GM23338 (cell line): Measurements from ENCODE around the gene PHRF1. TPM values are rescaled to one million over a fixed set of nuclear protein-coding genes. Genes with fewer than 3 reads are reported as not detected.

Source experiments
- ATAC-seq: fragments of 200-7000 bp; cut with Tn5 transposase; 3 replicates; pipeline ENCODE4 v1.9.1; 2020
- DNase-seq: peaks from one replicate; pipeline ENCODE4 v3.0.0-alpha.2; 2015; ENCODE audit warnings: low spot score
- H2AFZ ChIP-seq: fragments of 200-600 bp; sonication (generic); 2 replicates; pipeline ENCODE4 v1.8.0; 2016; ENCODE audit warnings: antibody characterized with exemption, mild to moderate bottlenecking, moderate library complexity
- H3F3A ChIP-seq: fragments of 200-600 bp; sonication (generic); replicated peaks from 2 replicates; pipeline ENCODE4 v1.8.0; 2017; ENCODE audit warnings: antibody characterized with exemption, mixed run types, low read depth
- H3K27ac ChIP-seq: fragments of 200-600 bp; sonication (generic); 2 replicates; pipeline ENCODE4 v1.6.1; 2016; ENCODE audit warnings: low read depth
- H3K27me3 ChIP-seq: fragments of 200-600 bp; sonication (generic); 2 replicates; pipeline ENCODE4 v1.8.0; 2016; ENCODE audit warnings: mild to moderate bottlenecking, mixed run types, moderate library complexity; ENCODE audit not compliant: insufficient read depth
- H3K36me3 ChIP-seq: fragments of 200-600 bp; sonication (generic); 2 replicates; pipeline ENCODE4 v1.8.0; 2016; ENCODE audit warnings: mild to moderate bottlenecking; ENCODE audit not compliant: insufficient read depth
- H3K4me1 ChIP-seq: fragments of 200-600 bp; sonication (generic); 2 replicates; pipeline ENCODE4 v1.8.0; 2016; ENCODE audit warnings: mild to moderate bottlenecking, moderate library complexity; ENCODE audit not compliant: insufficient read depth
- H3K4me2 ChIP-seq: fragments of 200-600 bp; sonication (generic); 2 replicates; pipeline ENCODE4 v1.7.1; 2017; ENCODE audit warnings: mixed run types
- H3K4me3 ChIP-seq: fragments of 200-600 bp; sonication (generic); 2 replicates; pipeline ENCODE4 v1.6.1; 2016; ENCODE audit warnings: mixed run types
- H3K79me2 ChIP-seq: fragments of 200-600 bp; sonication (generic); replicated peaks from 2 replicates; pipeline ENCODE4 v1.8.0; 2017; ENCODE audit warnings: mild to moderate bottlenecking; ENCODE audit not compliant: insufficient read depth
- H3K9me2 ChIP-seq: fragments of 200-600 bp; sonication (generic); 2 replicates; pipeline ENCODE4 v1.8.0; 2017; ENCODE audit not compliant: insufficient read depth
- H4K20me1 ChIP-seq: fragments of 200-600 bp; sonication (generic); replicated peaks from 2 replicates; pipeline ENCODE4 v1.8.0; 2017; ENCODE audit warnings: mild to moderate bottlenecking; ENCODE audit not compliant: insufficient read depth
- H3K27ac Mint-ChIP-seq: 2 replicates; pipeline ENCODE4 v1.8.0; 2020; ENCODE audit warnings: inconsistent platforms, mild to moderate bottlenecking, moderate library complexity, mixed read lengths
- H3K27me3 Mint-ChIP-seq: 3 replicates; pipeline ENCODE4 v1.8.0; 2022; ENCODE audit warnings: low read depth, mild to moderate bottlenecking, moderate library complexity, mixed read lengths, inconsistent platforms; ENCODE audit not compliant: insufficient read depth, poor library complexity
- H3K36me3 Mint-ChIP-seq: 3 replicates; pipeline ENCODE4 v1.8.0; 2021; ENCODE audit warnings: low read depth, mild to moderate bottlenecking, inconsistent platforms, moderate library complexity, mixed read lengths
- H3K4me1 Mint-ChIP-seq: 3 replicates; pipeline ENCODE4 v1.8.0; 2020; ENCODE audit warnings: mild to moderate bottlenecking, inconsistent platforms, mixed read lengths
- H3K4me3 Mint-ChIP-seq: 3 replicates; pipeline ENCODE4 v1.8.0; 2021; ENCODE audit warnings: moderate library complexity, mild to moderate bottlenecking, inconsistent platforms, mixed read lengths
- H3K9me3 Mint-ChIP-seq: 3 replicates; pipeline ENCODE4 v1.8.0; 2020; ENCODE audit warnings: moderate library complexity, mild to moderate bottlenecking, inconsistent platforms, mixed read lengths
- CREB1 ChIP-seq: fragments of 250-450 bp; sonication (Bioruptor Pico); IDR thresholded peaks from 2 replicates; pipeline ENCODE4 v1.5.0; 2020; ENCODE audit warnings: low read depth, mild to moderate bottlenecking, moderate library complexity
- EZH2phosphoT487 ChIP-seq: fragments of 200-600 bp; sonication (generic); IDR thresholded peaks from one replicate; pipeline ENCODE4 v1.8.1; 2018; ENCODE audit warnings: antibody characterized with exemption; ENCODE audit not compliant: unreplicated experiment
- POLR2AphosphoS5 ChIP-seq: IDR thresholded peaks from 2 replicates; pipeline ENCODE4 v1.6.1; 2016; ENCODE audit warnings: antibody characterized with exemption, low read depth
- REST ChIP-seq: IDR thresholded peaks from one replicate; pipeline ENCODE4 v1.6.1; 2018; ENCODE audit warnings: antibody characterized with exemption; ENCODE audit not compliant: unreplicated experiment
- STAT1 ChIP-seq: IDR thresholded peaks from one replicate; pipeline ENCODE4 v1.6.1; 2016; ENCODE audit warnings: antibody characterized with exemption; ENCODE audit not compliant: unreplicated experiment
- polyA plus RNA-seq: library from polyadenylated mRNA; unstranded; fragments of >200 nt; fragmentation: Nextera tagmentation; extraction: Ambion mirVana; gene quantifications from 2 replicates; pipeline ENCODE4 v1.2.1, GENCODE V29; 2016
- total RNA-seq: library from RNA; depleted of rRNA; stranded (reverse); fragments of >200 nt; shearing (Covaris generic); gene quantifications from 2 replicates; pipeline ENCODE4 v1.2.3, GENCODE V29; 2014
- TF ChIP-seq, protein P1 (sequence below), 2 experiments: fragments of 200-600 bp in 1 of 2; sonication (generic) in 1 of 2; conservative IDR thresholded peaks; 2 replicates each; pipeline versions ENCODE4 v1.5.1 to v1.6.1; 2016 to 2017; ENCODE audit warnings: antibody characterized with exemption in 2 of 2, low read depth in 2 of 2, mild to moderate bottlenecking in 2 of 2, moderate library complexity in 1 of 2

PHRF1 gene
- total and polyA plus RNA-seq, 2 experiments from 2014 or later: 11.0 to 45.9 TPM

DNA sequence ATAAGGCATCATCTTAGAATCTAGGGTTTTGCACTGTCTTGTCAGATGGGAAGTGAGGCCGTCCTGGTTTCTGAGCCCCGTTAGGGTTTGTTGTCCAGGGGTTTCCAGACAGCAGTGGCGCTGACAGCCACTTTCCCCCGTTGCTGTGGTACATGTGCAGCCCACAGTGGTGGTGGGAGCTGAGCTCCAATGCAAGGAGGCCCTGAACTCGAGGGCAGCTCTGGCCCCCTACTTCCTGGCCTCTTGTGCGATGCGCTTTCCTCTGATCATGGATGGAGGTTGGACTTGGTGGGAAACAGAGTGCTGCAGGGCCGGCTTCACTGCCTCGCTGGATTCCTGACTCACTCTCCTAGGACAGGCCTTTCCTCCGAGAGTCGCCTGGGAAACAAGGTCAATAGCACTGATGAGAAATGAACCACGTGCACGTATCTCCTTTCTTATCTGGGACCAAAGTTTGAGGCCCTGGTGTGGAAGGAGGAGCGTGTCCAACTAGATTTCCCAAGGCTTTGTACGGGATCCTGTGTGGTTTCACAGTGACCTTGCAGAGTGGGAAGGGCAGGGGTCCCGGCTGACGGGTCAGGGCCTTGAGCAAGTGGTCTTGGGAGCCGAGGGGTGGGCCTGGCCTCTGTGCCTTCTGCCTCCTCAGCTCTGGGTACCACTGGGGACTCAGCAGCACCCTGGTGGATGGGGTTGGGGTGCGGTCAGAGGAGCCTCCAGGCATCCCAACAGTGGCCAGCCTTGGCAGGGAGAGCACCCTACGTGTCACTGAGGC is 3.7 kb downstream of the PHRF1 start:
- no peak overlapping the region for H3K4me3 Mint-ChIP-seq
- Histone ChIP-seq H3K79me2 (peaks cover 72% of the 10 kb centered on the region), H3K4me1 (peaks cover 10% of the 10 kb centered on the region), H2AFZ (no peak overlapping the region), H3K4me3 (no peak overlapping the region), H3K27me3 (peaks cover 6% of the 10 kb centered on the region), H3K9me2 (no peaks in the 10 kb centered on the region), H4K20me1 (peaks cover 32% of the 10 kb centered on the region), H3K27ac (no peak overlapping the region), H3K4me2 (no peak overlapping the region), H3F3A (peaks cover 11% of the 10 kb centered on the region; the same call in 1 of the 2 replicates), H3K36me3 (peaks cover 10% of the 10 kb centered on the region; the same call in 1 of the 2 replicates)
- peak overlapping the region; percentile 38; the same call in 1 of the 2 replicates for H3K27ac Mint-ChIP-seq
- ATAC-seq (no peak), DNase-seq (no peak)
- peaks cover 18% of the 10 kb centered on the region for H3K36me3 Mint-ChIP-seq
- TF ChIP-seq STAT1 (no peak), CREB1 (CRISPR knock-in tag) (no peak), EZH2phosphoT487 (no peak), REST (no peak)
- H3K9me3 Mint-ChIP-seq: no peaks in the 10 kb centered on the region; the same call in 2 of the 3 replicates
- H3K4me1 Mint-ChIP-seq: peaks cover 15% of the 10 kb centered on the region
- peaks cover 8% of the 10 kb centered on the region for H3K27me3 Mint-ChIP-seq

DNA sequence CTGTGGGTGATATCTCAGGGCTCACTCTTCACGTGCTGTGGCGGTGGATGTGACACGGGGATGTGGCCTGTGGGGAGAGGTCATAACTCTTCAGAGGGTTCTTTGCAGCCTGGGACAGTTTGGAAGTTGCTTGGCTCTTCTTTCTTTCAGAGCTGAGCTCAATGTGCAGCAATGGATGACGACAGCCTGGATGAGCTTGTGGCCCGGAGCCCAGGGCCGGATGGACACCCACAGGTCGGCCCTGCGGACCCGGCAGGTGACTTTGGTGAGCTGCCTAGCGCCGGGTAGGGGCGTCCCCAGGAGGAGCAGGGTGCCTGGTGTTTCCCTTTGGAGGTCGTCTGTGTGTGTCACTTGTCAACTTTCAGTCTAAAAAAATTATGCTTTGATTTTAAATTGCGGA is 5.1 kb downstream of the PHRF1 start:
- H3K4me3 Mint-ChIP-seq: no peak overlapping the region; the same call in 2 of the 3 replicates
- DNase-seq (no peak), ATAC-seq (no peak)
- TF ChIP-seq CREB1 (CRISPR knock-in tag) (no peak), POLR2AphosphoS5 (no peak), REST (no peak)
- TF ChIP-seq, protein P1, sequence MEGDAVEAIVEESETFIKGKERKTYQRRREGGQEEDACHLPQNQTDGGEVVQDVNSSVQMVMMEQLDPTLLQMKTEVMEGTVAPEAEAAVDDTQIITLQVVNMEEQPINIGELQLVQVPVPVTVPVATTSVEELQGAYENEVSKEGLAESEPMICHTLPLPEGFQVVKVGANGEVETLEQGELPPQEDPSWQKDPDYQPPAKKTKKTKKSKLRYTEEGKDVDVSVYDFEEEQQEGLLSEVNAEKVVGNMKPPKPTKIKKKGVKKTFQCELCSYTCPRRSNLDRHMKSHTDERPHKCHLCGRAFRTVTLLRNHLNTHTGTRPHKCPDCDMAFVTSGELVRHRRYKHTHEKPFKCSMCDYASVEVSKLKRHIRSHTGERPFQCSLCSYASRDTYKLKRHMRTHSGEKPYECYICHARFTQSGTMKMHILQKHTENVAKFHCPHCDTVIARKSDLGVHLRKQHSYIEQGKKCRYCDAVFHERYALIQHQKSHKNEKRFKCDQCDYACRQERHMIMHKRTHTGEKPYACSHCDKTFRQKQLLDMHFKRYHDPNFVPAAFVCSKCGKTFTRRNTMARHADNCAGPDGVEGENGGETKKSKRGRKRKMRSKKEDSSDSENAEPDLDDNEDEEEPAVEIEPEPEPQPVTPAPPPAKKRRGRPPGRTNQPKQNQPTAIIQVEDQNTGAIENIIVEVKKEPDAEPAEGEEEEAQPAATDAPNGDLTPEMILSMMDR (conservative IDR thresholded peaks at IDR 0.05; ENCODE audit: low read depth in 2 of 2): no peak
- peaks cover 72% of the 10 kb centered on the region for H3K79me2 ChIP-seq
- no peak overlapping the region for H3K4me2 ChIP-seq
- peaks cover 9% of the 10 kb centered on the region for H3K27me3 Mint-ChIP-seq
- no peak overlapping the region for H2AFZ ChIP-seq
- H4K20me1 ChIP-seq: peaks cover 35% of the 10 kb centered on the region
- peaks cover 13% of the 10 kb centered on the region for H3K4me1 Mint-ChIP-seq
- H3K27ac ChIP-seq: no peak overlapping the region
- H3K4me3 ChIP-seq: no peak overlapping the region
- peaks cover 11% of the 10 kb centered on the region; the same call in 1 of the 2 replicates for H3F3A ChIP-seq
- no peaks in the 10 kb centered on the region; the same call in 2 of the 3 replicates for H3K9me3 Mint-ChIP-seq
- peaks cover 10% of the 10 kb centered on the region; the same call in 1 of the 2 replicates for H3K36me3 ChIP-seq
- no peaks in the 10 kb centered on the region for H3K9me2 ChIP-seq
- no peaks in the 10 kb centered on the region for H3K27me3 ChIP-seq
- H3K27ac Mint-ChIP-seq: no peak overlapping the region
- H3K4me1 ChIP-seq: peaks cover 10% of the 10 kb centered on the region
- H3K36me3 Mint-ChIP-seq: peaks cover 22% of the 10 kb centered on the region
